GM12872 (cell line): ENCODE data around the gene PACRGL.

Source experiments
- CTCF ChIP-seq: IDR thresholded peaks from 3 replicates; pipeline ENCODE4 v1.5.1; 2011; ENCODE audit warnings: low read depth, mild to moderate bottlenecking, low read length, moderate library complexity; ENCODE audit not compliant: insufficient read depth

The PACRGL gene

GRCh38 chr4:20764366-20764992 is 64.2 kb downstream of the PACRGL start:
- no peak for TF ChIP-seq CTCF

- TF ChIP-seq CTCF = peak; percentile 70
Measured at GRCh38 chr4:20773144-20773997, 73.1 kb downstream of the PACRGL start.

- TF ChIP-seq CTCF = no peak
Measured at GRCh38 chr4:20778896-20779295, 78.6 kb downstream of the PACRGL start.

GRCh38 chr4:20787940-20788665 is 87.8 kb downstream of the PACRGL start:
- no peak for TF ChIP-seq CTCF
